Karpas-422 (cell line): Measurements from ENCODE around the gene CCDC169. TPM values are rescaled to one million over a fixed set of nuclear protein-coding genes. Genes with fewer than 3 reads are reported as not detected.

Source experiments
- DNase-seq: peaks from one replicate; pipeline ENCODE4 v3.0.0-alpha.2; 2015
- H2AFZ ChIP-seq: fragments of 200-600 bp; sonication (generic); 2 replicates; pipeline ENCODE4 v1.6.1; 2014; ENCODE audit warnings: antibody characterized with exemption, low read length, mixed read lengths
- H3K27ac ChIP-seq: fragments of 200-600 bp; sonication (generic); 2 replicates; pipeline ENCODE4 v1.5.1; 2014; ENCODE audit warnings: mild to moderate bottlenecking, low read length, moderate library complexity
- H3K27me3 ChIP-seq: fragments of 200-600 bp; sonication (generic); 2 replicates; pipeline ENCODE4 v1.6.1; 2014; ENCODE audit warnings: low read length, mixed read lengths
- H3K36me3 ChIP-seq: fragments of 200-600 bp; sonication (generic); 2 replicates; pipeline ENCODE4 v1.6.1; 2014; ENCODE audit warnings: low read length, mixed read lengths; ENCODE audit not compliant: insufficient read depth
- H3K4me1 ChIP-seq: fragments of 200-600 bp; sonication (generic); 2 replicates; pipeline ENCODE4 v1.6.1; 2014; ENCODE audit warnings: mild to moderate bottlenecking, low read length, mixed read lengths
- H3K4me2 ChIP-seq: fragments of 200-600 bp; sonication (generic); 2 replicates; pipeline ENCODE4 v1.6.1; 2014; ENCODE audit warnings: low read length, low read depth, mild to moderate bottlenecking; ENCODE audit not compliant: poor library complexity, severe bottlenecking
- H3K4me3 ChIP-seq: fragments of 200-600 bp; sonication (generic); 2 replicates; pipeline ENCODE4 v1.5.1; 2014; ENCODE audit warnings: mild to moderate bottlenecking, antibody characterized with exemption, low read length, mixed read lengths
- H3K79me2 ChIP-seq: fragments of 200-600 bp; sonication (generic); 2 replicates; pipeline ENCODE4 v1.6.1; 2014; ENCODE audit warnings: mild to moderate bottlenecking, low read length, mixed read lengths
- H3K9ac ChIP-seq: fragments of 200-600 bp; sonication (generic); 2 replicates; pipeline ENCODE4 v1.6.0; 2014; ENCODE audit warnings: low read length
- H3K9me2 ChIP-seq: fragments of 200-600 bp; sonication (generic), shearing (Covaris generic); replicated peaks from 2 replicates; pipeline ENCODE4 v1.6.0; 2014; ENCODE audit warnings: mild to moderate bottlenecking, low read length, moderate library complexity; ENCODE audit not compliant: insufficient read depth
- H3K9me3 ChIP-seq: fragments of 300-700, 200-600 bp; sonication (generic); 2 replicates; pipeline ENCODE4 v1.6.1; 2014; ENCODE audit warnings: low read length, mixed read lengths
- H4K20me1 ChIP-seq: fragments of 200-600 bp; sonication (generic); 2 replicates; pipeline ENCODE4 v1.6.1; 2014; ENCODE audit warnings: mild to moderate bottlenecking, antibody characterized with exemption, low read length, low read depth; ENCODE audit not compliant: insufficient read depth
- total RNA-seq: library from RNA; depleted of rRNA; stranded (reverse); fragments of >200 nt; shearing (Covaris generic); gene quantifications from 2 replicates; pipeline ENCODE4 v1.2.3, GENCODE V29; 2014; ENCODE audit warnings: low replicate concordance

CCDC169 gene
- total RNA-seq, 1 experiment from 2014 or later: not detected

DNA sequence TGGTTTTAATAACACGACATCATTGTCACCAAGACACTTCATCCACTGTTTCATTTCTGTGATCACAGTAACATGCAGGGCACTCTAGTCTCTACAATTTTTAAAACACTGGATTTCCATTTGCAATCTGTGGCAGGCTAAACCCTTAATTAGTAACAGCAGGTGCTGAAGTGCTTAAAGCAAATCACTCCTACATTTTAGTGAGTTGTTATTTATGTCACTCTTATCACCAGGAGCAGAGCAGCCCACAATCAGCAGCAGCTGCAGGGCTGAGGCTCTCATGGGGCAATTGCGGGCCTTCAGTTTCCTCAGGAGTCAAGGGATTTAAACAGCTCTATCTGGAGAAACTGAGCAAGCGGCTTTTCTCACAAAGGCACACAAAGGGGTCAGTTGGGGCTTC is 84.8 kb downstream of the CCDC169 start:
- H3K4me1 ChIP-seq: no peaks in the 10 kb centered on the region

DNA sequence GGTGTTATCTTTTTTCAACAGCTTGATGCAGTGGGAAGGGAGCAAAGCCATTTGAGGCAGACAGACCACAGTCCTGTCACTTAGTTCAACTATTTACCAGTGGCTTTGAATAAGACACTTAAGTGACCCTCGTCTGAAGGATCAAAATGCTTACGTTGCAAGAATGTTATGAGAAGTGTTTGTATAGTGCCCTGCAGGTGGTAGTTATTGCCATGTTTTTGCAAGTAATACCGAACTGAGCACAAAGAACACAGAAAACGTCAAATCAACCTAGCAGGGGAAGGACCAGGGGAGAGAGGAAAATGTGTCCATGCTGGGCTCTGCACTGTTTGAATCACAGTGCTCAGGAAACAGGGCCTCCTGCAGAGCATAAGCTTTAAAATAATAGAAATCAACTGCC is 86.0 kb downstream of the CCDC169 start:
- Histone ChIP-seq H3K9me2 (no peaks in the 10 kb centered on the region), H3K4me1 (no peaks in the 10 kb centered on the region), H3K4me3 (no peak overlapping the region), H3K9ac (no peak overlapping the region), H4K20me1 (no peaks in the 10 kb centered on the region), H3K36me3 (no peaks in the 10 kb centered on the region), H2AFZ (no peak overlapping the region), H3K4me2 (no peak overlapping the region), H3K9me3 (no peaks in the 10 kb centered on the region), H3K27ac (no peak overlapping the region), H3K27me3 (no peaks in the 10 kb centered on the region), H3K79me2 (no peaks in the 10 kb centered on the region)
- no peak for DNase-seq

More for the DNA sequence above, 84.8 kb downstream of the CCDC169 start:
- Histone ChIP-seq H3K4me2 (no peak overlapping the region), H2AFZ (no peak overlapping the region), H4K20me1 (no peaks in the 10 kb centered on the region), H3K9ac (no peak overlapping the region), H3K36me3 (no peaks in the 10 kb centered on the region), H3K27ac (no peak overlapping the region), H3K9me3 (no peaks in the 10 kb centered on the region), H3K9me2 (no peaks in the 10 kb centered on the region), H3K4me3 (no peak overlapping the region), H3K27me3 (no peaks in the 10 kb centered on the region), H3K79me2 (no peaks in the 10 kb centered on the region)
- DNase-seq: no peak

DNA sequence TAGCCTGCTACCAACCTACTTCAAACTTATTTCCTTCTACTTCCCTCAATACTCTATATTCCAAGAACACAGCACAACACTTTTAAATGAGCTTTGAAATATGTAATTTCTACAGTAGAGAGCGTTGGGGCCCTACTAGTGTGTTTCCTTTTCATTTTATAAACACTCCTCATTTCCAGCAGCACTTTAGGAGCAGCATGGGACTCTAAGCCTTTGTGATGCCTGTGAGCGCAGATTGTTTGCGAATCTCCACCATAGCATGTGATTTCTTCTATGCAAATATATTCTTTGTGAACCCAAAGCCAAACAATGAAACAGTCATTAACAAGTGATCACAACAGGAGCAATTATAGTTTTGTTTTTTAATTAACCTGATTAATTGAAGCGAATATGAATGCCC is 86.9 kb downstream of the CCDC169 start:
- DNase-seq: no peak
- no peaks in the 10 kb centered on the region for H3K9me2 ChIP-seq
- no peak overlapping the region for H3K4me3 ChIP-seq
- no peak overlapping the region for H3K9ac ChIP-seq
- no peak overlapping the region for H3K27ac ChIP-seq
- H3K4me2 ChIP-seq: no peak overlapping the region
- H3K4me1 ChIP-seq: no peaks in the 10 kb centered on the region
- H3K79me2 ChIP-seq: no peaks in the 10 kb centered on the region
- H4K20me1 ChIP-seq: no peaks in the 10 kb centered on the region
- H3K9me3 ChIP-seq: no peaks in the 10 kb centered on the region
- no peaks in the 10 kb centered on the region for H3K27me3 ChIP-seq
- no peak overlapping the region for H2AFZ ChIP-seq
- no peaks in the 10 kb centered on the region for H3K36me3 ChIP-seq

DNA sequence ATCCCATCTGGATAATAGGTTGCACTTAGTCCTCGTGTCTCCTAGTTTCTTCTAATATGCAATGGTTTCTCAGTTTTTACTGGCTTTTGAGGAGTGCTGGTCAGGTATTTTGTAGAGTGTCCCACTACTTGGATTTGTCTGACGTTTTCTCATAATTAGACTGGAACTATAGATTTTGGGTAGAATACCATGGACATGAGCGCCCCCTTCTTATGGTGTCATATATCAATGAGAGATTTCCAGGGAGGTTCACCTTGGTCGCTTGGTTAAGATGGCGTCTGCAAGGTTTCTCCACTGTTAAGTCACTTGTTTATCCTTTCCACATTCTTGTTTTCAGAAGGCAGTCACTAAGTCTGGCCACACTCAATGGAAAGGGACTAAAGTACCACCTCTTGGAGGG is 89.9 kb downstream of the CCDC169 start:
- peak; percentile 55 for DNase-seq
- no peak overlapping the region for H3K9ac ChIP-seq
- H3K9me2 ChIP-seq: no peaks in the 10 kb centered on the region
- H4K20me1 ChIP-seq: no peaks in the 10 kb centered on the region
- no peak overlapping the region for H3K4me3 ChIP-seq
- H3K27me3 ChIP-seq: no peaks in the 10 kb centered on the region
- no peaks in the 10 kb centered on the region for H3K9me3 ChIP-seq
- H3K79me2 ChIP-seq: no peaks in the 10 kb centered on the region
- H2AFZ ChIP-seq: no peak overlapping the region
- H3K4me1 ChIP-seq: no peaks in the 10 kb centered on the region
- no peak overlapping the region for H3K27ac ChIP-seq
- H3K36me3 ChIP-seq: no peaks in the 10 kb centered on the region
- no peak overlapping the region for H3K4me2 ChIP-seq

DNA sequence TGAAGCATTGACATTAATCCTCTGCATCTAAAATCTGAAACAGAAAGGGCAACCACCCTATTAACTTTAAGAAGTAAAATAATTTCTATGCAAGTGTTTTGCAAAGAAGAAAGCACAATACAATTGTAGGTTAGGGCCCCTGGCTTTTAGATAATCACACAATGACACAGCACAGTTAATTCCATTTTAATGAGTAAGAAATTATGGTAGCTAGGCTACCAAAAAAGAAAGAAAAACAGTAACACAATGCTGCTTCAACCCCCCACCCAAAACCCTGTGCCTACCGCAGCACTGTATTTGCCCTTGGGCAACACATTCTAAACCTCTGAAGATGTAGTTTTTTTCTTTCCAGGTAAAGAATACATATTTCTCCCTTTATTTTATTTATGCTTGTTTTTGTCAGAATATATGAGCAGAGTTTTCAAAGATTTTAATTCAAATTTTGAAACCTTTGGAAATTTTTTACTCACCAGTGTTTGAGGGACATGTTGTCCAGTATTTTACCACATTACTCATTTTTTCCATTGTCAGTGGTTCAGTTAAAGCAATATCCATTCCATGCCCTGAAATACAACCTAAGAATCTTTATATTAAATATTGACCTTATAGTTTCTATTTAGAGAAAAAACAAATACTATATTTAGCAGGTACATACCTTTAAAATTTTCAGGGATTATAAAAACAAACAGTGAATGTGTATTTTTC is 104.3 kb downstream of the CCDC169 start:
- Histone ChIP-seq H3K36me3 (no peaks in the 10 kb centered on the region), H4K20me1 (no peaks in the 10 kb centered on the region)

DNA sequence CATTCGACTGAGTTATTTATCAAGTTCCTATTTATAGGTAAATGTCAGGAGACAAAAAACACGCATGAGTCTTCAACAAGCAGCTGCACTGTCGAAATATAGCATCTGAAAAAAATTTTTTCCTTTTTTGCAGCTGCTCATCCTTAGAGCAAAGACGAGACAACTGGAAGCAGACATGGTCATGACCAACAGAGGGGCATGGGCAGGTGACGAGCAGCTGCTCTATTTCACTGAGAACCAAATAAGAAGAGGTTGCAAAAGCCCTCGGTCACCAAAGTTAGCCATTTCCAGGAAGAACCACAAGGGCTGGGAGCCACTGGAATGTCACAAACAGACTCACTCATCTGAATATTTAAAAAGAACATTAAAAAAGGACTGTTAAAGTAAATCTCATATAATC is 105.4 kb downstream of the CCDC169 start:
- Histone ChIP-seq H4K20me1 (no peaks in the 10 kb centered on the region), H3K9me3 (no peaks in the 10 kb centered on the region), H3K4me1 (no peaks in the 10 kb centered on the region), H3K4me3 (no peak overlapping the region), H3K9ac (no peak overlapping the region), H3K79me2 (no peaks in the 10 kb centered on the region), H3K4me2 (no peak overlapping the region), H2AFZ (no peak overlapping the region), H3K27me3 (no peaks in the 10 kb centered on the region), H3K27ac (no peak overlapping the region), H3K36me3 (no peaks in the 10 kb centered on the region), H3K9me2 (no peaks in the 10 kb centered on the region)
- DNase-seq: peak; percentile 14

More for the DNA sequence above, 104.3 kb downstream of the CCDC169 start:
- Histone ChIP-seq H2AFZ (no peak overlapping the region), H3K27me3 (no peaks in the 10 kb centered on the region), H3K79me2 (no peaks in the 10 kb centered on the region), H3K4me3 (no peak overlapping the region), H3K9me2 (no peaks in the 10 kb centered on the region), H3K9me3 (no peaks in the 10 kb centered on the region), H3K4me2 (no peak overlapping the region), H3K27ac (no peak overlapping the region), H3K9ac (no peak overlapping the region), H3K4me1 (no peaks in the 10 kb centered on the region)
- DNase-seq: no peak

DNA sequence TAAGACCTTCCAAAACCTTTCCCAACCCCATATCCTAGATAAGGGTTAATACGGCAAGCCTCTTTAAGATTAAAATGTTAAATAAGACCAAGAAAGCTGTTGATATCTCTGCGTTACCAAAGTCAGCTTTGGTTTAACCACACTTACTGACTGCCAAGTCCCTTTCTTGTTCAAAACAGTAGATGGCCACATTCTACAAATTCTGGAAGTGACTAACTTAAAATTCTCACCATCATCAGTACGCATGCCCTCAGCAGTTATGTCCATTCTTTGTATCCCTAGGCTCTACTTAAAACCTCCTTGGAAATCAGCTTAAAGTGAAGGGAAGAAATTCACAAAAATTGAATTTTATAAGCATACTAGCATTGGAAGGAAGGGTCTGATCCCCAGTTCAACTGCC is 106.8 kb downstream of the CCDC169 start:
- H3K4me3 ChIP-seq: no peak overlapping the region
- H2AFZ ChIP-seq: no peak overlapping the region

DNA sequence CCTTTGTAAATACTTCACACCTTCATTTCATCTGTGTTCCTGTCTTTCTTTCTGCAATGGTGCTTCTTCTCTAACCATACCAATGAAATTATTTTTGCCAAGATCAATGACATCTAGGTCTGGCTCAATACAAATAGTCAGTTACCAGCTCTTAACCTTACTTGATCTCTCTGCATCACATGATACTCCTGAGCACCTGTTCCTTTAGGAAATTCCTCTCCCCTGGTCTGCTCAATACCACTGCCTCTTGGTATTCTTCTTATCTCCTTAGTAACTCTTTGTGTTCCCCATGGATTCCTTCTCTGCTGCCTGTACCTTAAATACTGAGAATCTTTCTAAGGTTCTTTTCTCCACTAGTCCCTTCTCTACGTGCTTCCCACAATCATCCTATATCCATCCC is 109.2 kb downstream of the CCDC169 start:
- H4K20me1 ChIP-seq: no peaks in the 10 kb centered on the region

More for the DNA sequence above, 106.8 kb downstream of the CCDC169 start:
- Histone ChIP-seq H3K27me3 (no peaks in the 10 kb centered on the region), H3K79me2 (no peaks in the 10 kb centered on the region), H4K20me1 (no peaks in the 10 kb centered on the region), H3K36me3 (no peaks in the 10 kb centered on the region), H3K4me2 (no peak overlapping the region), H3K9me2 (no peaks in the 10 kb centered on the region), H3K27ac (no peak overlapping the region), H3K9me3 (no peaks in the 10 kb centered on the region), H3K9ac (no peak overlapping the region), H3K4me1 (no peaks in the 10 kb centered on the region)
- DNase-seq: peak; percentile 17

More for the DNA sequence above, 109.2 kb downstream of the CCDC169 start:
- DNase-seq: no peak
- no peak overlapping the region for H3K27ac ChIP-seq
- H3K4me1 ChIP-seq: no peaks in the 10 kb centered on the region
- H2AFZ ChIP-seq: no peak overlapping the region
- no peaks in the 10 kb centered on the region for H3K9me2 ChIP-seq
- H3K9ac ChIP-seq: no peak overlapping the region
- no peaks in the 10 kb centered on the region for H3K36me3 ChIP-seq
- no peak overlapping the region for H3K4me2 ChIP-seq
- no peaks in the 10 kb centered on the region for H3K79me2 ChIP-seq
- H3K4me3 ChIP-seq: no peak overlapping the region
- H3K27me3 ChIP-seq: no peaks in the 10 kb centered on the region
- no peaks in the 10 kb centered on the region for H3K9me3 ChIP-seq
